H1 (cell line): ENCODE results near the gene C1QA. TPM values are rescaled to one million over a fixed set of nuclear protein-coding genes. Genes with fewer than 3 reads are reported as not detected.
A peak's percentile ranks its signal among the peaks of the same experiment; 100 is the strongest.

Experiments used
- BCL11A ChIP-seq, 2 experiments: IDR thresholded peaks; one replicate each; pipeline ENCODE4 v1.6.1; 2011; ENCODE audit warnings: low read depth in 2 of 2, low read length in 2 of 2, mild to moderate bottlenecking in 2 of 2
- EGR1 ChIP-seq: IDR thresholded peaks from 2 replicates; pipeline ENCODE4 v1.6.1; 2011; ENCODE audit warnings: low read depth, low read length, borderline replicate concordance
- EZH2 ChIP-seq: fragments of 200-600 bp; sonication (generic); IDR thresholded peaks from 2 replicates; pipeline ENCODE4 v1.7.1; 2012; ENCODE audit warnings: low read depth, mild to moderate bottlenecking, moderate library complexity, low read length, inconsistent platforms; ENCODE audit not compliant: severe bottlenecking
- HDAC2 ChIP-seq, 2 experiments: fragments of 300-600 bp in 1 of 2; sonication (generic) in 1 of 2; IDR thresholded peaks; 2 replicates each; pipeline ENCODE4 v1.6.1; 2011 to 2012; ENCODE audit warnings: low read depth in 2 of 2, low read length in 2 of 2, mild to moderate bottlenecking in 2 of 2, moderate library complexity in 2 of 2, borderline replicate concordance in 1 of 2, inconsistent platforms in 1 of 2
- PHF8 ChIP-seq: fragments of 200-600 bp; sonication (generic); conservative IDR thresholded peaks from 2 replicates; pipeline ENCODE4 v1.7.1; 2012; ENCODE audit warnings: low read depth, mild to moderate bottlenecking, inconsistent platforms, low read length, moderate library complexity
- SIN3A ChIP-seq, 2 experiments: IDR thresholded peaks in 1 of 2; conservative IDR thresholded peaks in 1 of 2; 2 replicates each; pipeline ENCODE4 v1.6.1; 2011 to 2012; ENCODE audit warnings: low read length in 2 of 2, improper control_type of control experiment in 1 of 2, low read depth in 1 of 2, mild to moderate bottlenecking in 1 of 2
- SP1 ChIP-seq: IDR thresholded peaks from 2 replicates; pipeline ENCODE4 v1.6.1; 2011; ENCODE audit warnings: low read depth, low read length
- SP2 ChIP-seq: IDR thresholded peaks from 2 replicates; pipeline ENCODE4 v1.6.1; 2012; ENCODE audit warnings: mild to moderate bottlenecking, low read length, inconsistent platforms
- SP4 ChIP-seq: IDR thresholded peaks from 2 replicates; pipeline ENCODE4 v1.6.1; 2012; ENCODE audit warnings: low read length, inconsistent platforms
- TEAD4 ChIP-seq: IDR thresholded peaks from 2 replicates; pipeline ENCODE4 v1.6.1; 2012; ENCODE audit warnings: low read depth, low read length, inconsistent platforms, mixed read lengths
- YY1 ChIP-seq: IDR thresholded peaks from 2 replicates; pipeline ENCODE4 v1.6.1; 2011; ENCODE audit warnings: low read depth, mild to moderate bottlenecking, low read length
- polyA plus RNA-seq, 7 experiments: library from polyadenylated mRNA; depleted of rRNA in 3 of 7; stranded (reverse) in 5 of 7; unstranded in 2 of 7; fragments of >200 nt in 5 of 7; fragments of 200-250 nt in 2 of 7; gene quantifications; 1 replicate in 5 of 7; 2 replicates in 1 of 7; 4 replicates in 1 of 7; pipeline versions ENCODE4 v1.2.1 to v1.2.3, GENCODE V29; 2011 to 2013; ENCODE audit warnings: missing spikeins in 2 of 7, mixed read lengths in 2 of 7
- total RNA-seq: library from RNA; stranded (reverse); fragmentation: NEBNext Ultra II Directional; extraction: Animal tissue kit (Norgen Biotek cat#: 25700); gene quantifications from 2 replicates; pipeline ENCODE4 v1.2.1, GENCODE V29; 2021
- TF ChIP-seq, protein P1 (sequence below): IDR thresholded peaks from 2 replicates; pipeline ENCODE4 v1.6.1; 2012; ENCODE audit warnings: low read length, inconsistent platforms

The C1QA gene
- total and polyA plus RNA-seq, 2 of the 8 experiments (the other 6 are each of a cell fraction or from before 2014, with no cell fraction given) = not detected

DNA sequence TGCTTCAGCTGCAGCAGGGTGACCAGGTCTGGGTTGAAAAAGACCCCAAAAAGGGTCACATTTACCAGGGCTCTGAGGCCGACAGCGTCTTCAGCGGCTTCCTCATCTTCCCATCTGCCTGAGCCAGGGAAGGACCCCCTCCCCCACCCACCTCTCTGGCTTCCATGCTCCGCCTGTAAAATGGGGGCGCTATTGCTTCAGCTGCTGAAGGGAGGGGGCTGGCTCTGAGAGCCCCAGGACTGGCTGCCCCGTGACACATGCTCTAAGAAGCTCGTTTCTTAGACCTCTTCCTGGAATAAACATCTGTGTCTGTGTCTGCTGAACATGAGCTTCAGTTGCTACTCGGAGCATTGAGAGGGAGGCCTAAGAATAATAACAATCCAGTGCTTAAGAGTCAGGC is 2.9 kb downstream of the C1QA start (continued):
- TF ChIP-seq SP1 = 0 out of 2 replicates have a peak, but pooled peaks have one; percentile 36
- no peak for TF ChIP-seq SP4
- no peak for TF ChIP-seq SIN3A (conservative IDR thresholded peaks at IDR 0.05 in 1 of 2, IDR thresholded peaks at IDR 0.05 in 1 of 2; ENCODE audit: low read depth in 1 of 2, low read length in 2 of 2)
- TF ChIP-seq BCL11A (IDR thresholded peaks at IDR 0.05; ENCODE audit: low read depth in 2 of 2, low read length in 2 of 2) = no peak
- TF ChIP-seq SP2 = no peak
- TF ChIP-seq YY1 = peak; percentile 42; the same call in 1 of the 2 replicates
- no peak for TF ChIP-seq EZH2
- TF ChIP-seq TEAD4 = no peak
- no peak for TF ChIP-seq HDAC2 (IDR thresholded peaks at IDR 0.05; ENCODE audit: borderline replicate concordance in 1 of 2, low read depth in 2 of 2, low read length in 2 of 2)
- no peak for TF ChIP-seq EGR1
- TF ChIP-seq, protein P1, sequence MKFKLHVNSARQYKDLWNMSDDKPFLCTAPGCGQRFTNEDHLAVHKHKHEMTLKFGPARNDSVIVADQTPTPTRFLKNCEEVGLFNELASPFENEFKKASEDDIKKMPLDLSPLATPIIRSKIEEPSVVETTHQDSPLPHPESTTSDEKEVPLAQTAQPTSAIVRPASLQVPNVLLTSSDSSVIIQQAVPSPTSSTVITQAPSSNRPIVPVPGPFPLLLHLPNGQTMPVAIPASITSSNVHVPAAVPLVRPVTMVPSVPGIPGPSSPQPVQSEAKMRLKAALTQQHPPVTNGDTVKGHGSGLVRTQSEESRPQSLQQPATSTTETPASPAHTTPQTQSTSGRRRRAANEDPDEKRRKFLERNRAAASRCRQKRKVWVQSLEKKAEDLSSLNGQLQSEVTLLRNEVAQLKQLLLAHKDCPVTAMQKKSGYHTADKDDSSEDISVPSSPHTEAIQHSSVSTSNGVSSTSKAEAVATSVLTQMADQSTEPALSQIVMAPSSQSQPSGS = no peak
- TF ChIP-seq PHF8 = no peak
